ENCODE data around the gene CFL1.

- no peak for TF ChIP-seq EP300 (IDR thresholded peaks at IDR 0.05)
- TF ChIP-seq, protein P1, sequence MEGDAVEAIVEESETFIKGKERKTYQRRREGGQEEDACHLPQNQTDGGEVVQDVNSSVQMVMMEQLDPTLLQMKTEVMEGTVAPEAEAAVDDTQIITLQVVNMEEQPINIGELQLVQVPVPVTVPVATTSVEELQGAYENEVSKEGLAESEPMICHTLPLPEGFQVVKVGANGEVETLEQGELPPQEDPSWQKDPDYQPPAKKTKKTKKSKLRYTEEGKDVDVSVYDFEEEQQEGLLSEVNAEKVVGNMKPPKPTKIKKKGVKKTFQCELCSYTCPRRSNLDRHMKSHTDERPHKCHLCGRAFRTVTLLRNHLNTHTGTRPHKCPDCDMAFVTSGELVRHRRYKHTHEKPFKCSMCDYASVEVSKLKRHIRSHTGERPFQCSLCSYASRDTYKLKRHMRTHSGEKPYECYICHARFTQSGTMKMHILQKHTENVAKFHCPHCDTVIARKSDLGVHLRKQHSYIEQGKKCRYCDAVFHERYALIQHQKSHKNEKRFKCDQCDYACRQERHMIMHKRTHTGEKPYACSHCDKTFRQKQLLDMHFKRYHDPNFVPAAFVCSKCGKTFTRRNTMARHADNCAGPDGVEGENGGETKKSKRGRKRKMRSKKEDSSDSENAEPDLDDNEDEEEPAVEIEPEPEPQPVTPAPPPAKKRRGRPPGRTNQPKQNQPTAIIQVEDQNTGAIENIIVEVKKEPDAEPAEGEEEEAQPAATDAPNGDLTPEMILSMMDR (IDR thresholded peaks at IDR 0.05) = no peak
These were observed 6.0 kb downstream of the CFL1 start for GRCh38 chr11:65851811-65852507.
